GM23338 (cell line): ENCODE results near the gene CRYBG1. TPM values are rescaled to one million over a fixed set of nuclear protein-coding genes. Genes with fewer than 3 reads are reported as not detected.

Experiments
- ATAC-seq: fragments of 200-7000 bp; cut with Tn5 transposase; 3 replicates; pipeline ENCODE4 v1.9.1; 2020
- DNase-seq: peaks from one replicate; pipeline ENCODE4 v3.0.0-alpha.2; 2015; ENCODE audit warnings: low spot score
- H2AFZ ChIP-seq: fragments of 200-600 bp; sonication (generic); 2 replicates; pipeline ENCODE4 v1.8.0; 2016; ENCODE audit warnings: antibody characterized with exemption, mild to moderate bottlenecking, moderate library complexity
- H3F3A ChIP-seq: fragments of 200-600 bp; sonication (generic); replicated peaks from 2 replicates; pipeline ENCODE4 v1.8.0; 2017; ENCODE audit warnings: antibody characterized with exemption, mixed run types, low read depth
- H3K27ac ChIP-seq: fragments of 200-600 bp; sonication (generic); 2 replicates; pipeline ENCODE4 v1.6.1; 2016; ENCODE audit warnings: low read depth
- H3K27me3 ChIP-seq: fragments of 200-600 bp; sonication (generic); 2 replicates; pipeline ENCODE4 v1.8.0; 2016; ENCODE audit warnings: mild to moderate bottlenecking, mixed run types, moderate library complexity; ENCODE audit not compliant: insufficient read depth
- H3K36me3 ChIP-seq: fragments of 200-600 bp; sonication (generic); 2 replicates; pipeline ENCODE4 v1.8.0; 2016; ENCODE audit warnings: mild to moderate bottlenecking; ENCODE audit not compliant: insufficient read depth
- H3K4me1 ChIP-seq: fragments of 200-600 bp; sonication (generic); 2 replicates; pipeline ENCODE4 v1.8.0; 2016; ENCODE audit warnings: mild to moderate bottlenecking, moderate library complexity; ENCODE audit not compliant: insufficient read depth
- H3K4me2 ChIP-seq: fragments of 200-600 bp; sonication (generic); 2 replicates; pipeline ENCODE4 v1.7.1; 2017; ENCODE audit warnings: mixed run types
- H3K4me3 ChIP-seq: fragments of 200-600 bp; sonication (generic); 2 replicates; pipeline ENCODE4 v1.6.1; 2016; ENCODE audit warnings: mixed run types
- H3K79me2 ChIP-seq: fragments of 200-600 bp; sonication (generic); replicated peaks from 2 replicates; pipeline ENCODE4 v1.8.0; 2017; ENCODE audit warnings: mild to moderate bottlenecking; ENCODE audit not compliant: insufficient read depth
- H3K9me2 ChIP-seq: fragments of 200-600 bp; sonication (generic); 2 replicates; pipeline ENCODE4 v1.8.0; 2017; ENCODE audit not compliant: insufficient read depth
- H4K20me1 ChIP-seq: fragments of 200-600 bp; sonication (generic); replicated peaks from 2 replicates; pipeline ENCODE4 v1.8.0; 2017; ENCODE audit warnings: mild to moderate bottlenecking; ENCODE audit not compliant: insufficient read depth
- H3K27ac Mint-ChIP-seq: 2 replicates; pipeline ENCODE4 v1.8.0; 2020; ENCODE audit warnings: inconsistent platforms, mild to moderate bottlenecking, moderate library complexity, mixed read lengths
- H3K27me3 Mint-ChIP-seq: 3 replicates; pipeline ENCODE4 v1.8.0; 2022; ENCODE audit warnings: low read depth, mild to moderate bottlenecking, moderate library complexity, mixed read lengths, inconsistent platforms; ENCODE audit not compliant: insufficient read depth, poor library complexity
- H3K36me3 Mint-ChIP-seq: 3 replicates; pipeline ENCODE4 v1.8.0; 2021; ENCODE audit warnings: low read depth, mild to moderate bottlenecking, inconsistent platforms, moderate library complexity, mixed read lengths
- H3K4me1 Mint-ChIP-seq: 3 replicates; pipeline ENCODE4 v1.8.0; 2020; ENCODE audit warnings: mild to moderate bottlenecking, inconsistent platforms, mixed read lengths
- H3K4me3 Mint-ChIP-seq: 3 replicates; pipeline ENCODE4 v1.8.0; 2021; ENCODE audit warnings: moderate library complexity, mild to moderate bottlenecking, inconsistent platforms, mixed read lengths
- H3K9me3 Mint-ChIP-seq: 3 replicates; pipeline ENCODE4 v1.8.0; 2020; ENCODE audit warnings: moderate library complexity, mild to moderate bottlenecking, inconsistent platforms, mixed read lengths
- CREB1 ChIP-seq: fragments of 250-450 bp; sonication (Bioruptor Pico); IDR thresholded peaks from 2 replicates; pipeline ENCODE4 v1.5.0; 2020; ENCODE audit warnings: low read depth, mild to moderate bottlenecking, moderate library complexity
- CTCF ChIP-seq, 2 experiments: fragments of 200-600 bp in 1 of 2; sonication (generic) in 1 of 2; conservative IDR thresholded peaks; 2 replicates each; pipeline versions ENCODE4 v1.5.1 to v1.6.1; 2016 to 2017; ENCODE audit warnings: antibody characterized with exemption in 2 of 2, low read depth in 2 of 2, mild to moderate bottlenecking in 2 of 2, moderate library complexity in 1 of 2
- ETS1 ChIP-seq: IDR thresholded peaks from 2 replicates; pipeline ENCODE4 v1.6.1; 2016; ENCODE audit warnings: antibody characterized with exemption
- EZH2 ChIP-seq: fragments of 200-600 bp; sonication (generic); IDR thresholded peaks from one replicate; pipeline ENCODE4 v1.8.0; 2017; ENCODE audit warnings: antibody characterized with exemption, mild to moderate bottlenecking, low read depth; ENCODE audit not compliant: unreplicated experiment
- EZH2phosphoT487 ChIP-seq: fragments of 200-600 bp; sonication (generic); IDR thresholded peaks from one replicate; pipeline ENCODE4 v1.8.1; 2018; ENCODE audit warnings: antibody characterized with exemption; ENCODE audit not compliant: unreplicated experiment
- JUNB ChIP-seq: IDR thresholded peaks from one replicate; pipeline ENCODE4 v1.6.1; 2016; ENCODE audit warnings: antibody characterized with exemption; ENCODE audit not compliant: unreplicated experiment
- NANOG ChIP-seq: IDR thresholded peaks from 2 replicates; pipeline ENCODE4 v1.6.1; 2016; ENCODE audit warnings: antibody characterized with exemption, borderline replicate concordance
- POLR2AphosphoS5 ChIP-seq: IDR thresholded peaks from 2 replicates; pipeline ENCODE4 v1.6.1; 2016; ENCODE audit warnings: antibody characterized with exemption, low read depth
- REST ChIP-seq: IDR thresholded peaks from one replicate; pipeline ENCODE4 v1.6.1; 2018; ENCODE audit warnings: antibody characterized with exemption; ENCODE audit not compliant: unreplicated experiment
- STAT1 ChIP-seq: IDR thresholded peaks from one replicate; pipeline ENCODE4 v1.6.1; 2016; ENCODE audit warnings: antibody characterized with exemption; ENCODE audit not compliant: unreplicated experiment
- ZNF114 ChIP-seq: fragments of 250-450 bp; sonication (Bioruptor Pico); IDR thresholded peaks from 2 replicates; pipeline ENCODE4 v1.5.0; 2020; ENCODE audit warnings: mild to moderate bottlenecking, moderate library complexity
- ZNF331 ChIP-seq: fragments of 250-450 bp; sonication (Bioruptor Pico); IDR thresholded peaks from 2 replicates; pipeline ENCODE4 v1.5.0; 2020; ENCODE audit warnings: low read depth, mild to moderate bottlenecking, moderate library complexity
- polyA plus RNA-seq: library from polyadenylated mRNA; unstranded; fragments of >200 nt; fragmentation: Nextera tagmentation; extraction: Ambion mirVana; gene quantifications from 2 replicates; pipeline ENCODE4 v1.2.1, GENCODE V29; 2016
- total RNA-seq: library from RNA; depleted of rRNA; stranded (reverse); fragments of >200 nt; shearing (Covaris generic); gene quantifications from 2 replicates; pipeline ENCODE4 v1.2.3, GENCODE V29; 2014
- TF ChIP-seq, protein P1 (sequence below): fragments of 250-450 bp; sonication (Bioruptor Pico); IDR thresholded peaks from 2 replicates; pipeline ENCODE4 v1.5.0; 2020; ENCODE audit warnings: mild to moderate bottlenecking, moderate library complexity

The CRYBG1 gene
- total and polyA plus RNA-seq, 2 experiments from 2014 or later: 3.7 to 17.2 TPM

- ATAC-seq (peak; percentile 92), DNase-seq (peak; percentile 78)
- H3K27ac ChIP-seq: peak overlapping the region; percentile 99
- TF ChIP-seq ETS1 (peak; percentile 14; the same call in 1 of the 2 replicates), REST (no peak), ZNF114 (CRISPR knock-in tag) (no peak; the same call in 1 of the 2 replicates), STAT1 (no peak), EZH2phosphoT487 (no peak), NANOG (peak; percentile 47; the same call in 1 of the 2 replicates), JUNB (no peak), CREB1 (no peak), POLR2AphosphoS5 (peak; percentile 33; the same call in 1 of the 2 replicates), ZNF331 (CRISPR knock-in tag) (no peak), CTCF (conservative IDR thresholded peaks at IDR 0.05; ENCODE audit: low read depth in 2 of 2) (no peak), EZH2 (no peak)
- TF ChIP-seq, protein P1, sequence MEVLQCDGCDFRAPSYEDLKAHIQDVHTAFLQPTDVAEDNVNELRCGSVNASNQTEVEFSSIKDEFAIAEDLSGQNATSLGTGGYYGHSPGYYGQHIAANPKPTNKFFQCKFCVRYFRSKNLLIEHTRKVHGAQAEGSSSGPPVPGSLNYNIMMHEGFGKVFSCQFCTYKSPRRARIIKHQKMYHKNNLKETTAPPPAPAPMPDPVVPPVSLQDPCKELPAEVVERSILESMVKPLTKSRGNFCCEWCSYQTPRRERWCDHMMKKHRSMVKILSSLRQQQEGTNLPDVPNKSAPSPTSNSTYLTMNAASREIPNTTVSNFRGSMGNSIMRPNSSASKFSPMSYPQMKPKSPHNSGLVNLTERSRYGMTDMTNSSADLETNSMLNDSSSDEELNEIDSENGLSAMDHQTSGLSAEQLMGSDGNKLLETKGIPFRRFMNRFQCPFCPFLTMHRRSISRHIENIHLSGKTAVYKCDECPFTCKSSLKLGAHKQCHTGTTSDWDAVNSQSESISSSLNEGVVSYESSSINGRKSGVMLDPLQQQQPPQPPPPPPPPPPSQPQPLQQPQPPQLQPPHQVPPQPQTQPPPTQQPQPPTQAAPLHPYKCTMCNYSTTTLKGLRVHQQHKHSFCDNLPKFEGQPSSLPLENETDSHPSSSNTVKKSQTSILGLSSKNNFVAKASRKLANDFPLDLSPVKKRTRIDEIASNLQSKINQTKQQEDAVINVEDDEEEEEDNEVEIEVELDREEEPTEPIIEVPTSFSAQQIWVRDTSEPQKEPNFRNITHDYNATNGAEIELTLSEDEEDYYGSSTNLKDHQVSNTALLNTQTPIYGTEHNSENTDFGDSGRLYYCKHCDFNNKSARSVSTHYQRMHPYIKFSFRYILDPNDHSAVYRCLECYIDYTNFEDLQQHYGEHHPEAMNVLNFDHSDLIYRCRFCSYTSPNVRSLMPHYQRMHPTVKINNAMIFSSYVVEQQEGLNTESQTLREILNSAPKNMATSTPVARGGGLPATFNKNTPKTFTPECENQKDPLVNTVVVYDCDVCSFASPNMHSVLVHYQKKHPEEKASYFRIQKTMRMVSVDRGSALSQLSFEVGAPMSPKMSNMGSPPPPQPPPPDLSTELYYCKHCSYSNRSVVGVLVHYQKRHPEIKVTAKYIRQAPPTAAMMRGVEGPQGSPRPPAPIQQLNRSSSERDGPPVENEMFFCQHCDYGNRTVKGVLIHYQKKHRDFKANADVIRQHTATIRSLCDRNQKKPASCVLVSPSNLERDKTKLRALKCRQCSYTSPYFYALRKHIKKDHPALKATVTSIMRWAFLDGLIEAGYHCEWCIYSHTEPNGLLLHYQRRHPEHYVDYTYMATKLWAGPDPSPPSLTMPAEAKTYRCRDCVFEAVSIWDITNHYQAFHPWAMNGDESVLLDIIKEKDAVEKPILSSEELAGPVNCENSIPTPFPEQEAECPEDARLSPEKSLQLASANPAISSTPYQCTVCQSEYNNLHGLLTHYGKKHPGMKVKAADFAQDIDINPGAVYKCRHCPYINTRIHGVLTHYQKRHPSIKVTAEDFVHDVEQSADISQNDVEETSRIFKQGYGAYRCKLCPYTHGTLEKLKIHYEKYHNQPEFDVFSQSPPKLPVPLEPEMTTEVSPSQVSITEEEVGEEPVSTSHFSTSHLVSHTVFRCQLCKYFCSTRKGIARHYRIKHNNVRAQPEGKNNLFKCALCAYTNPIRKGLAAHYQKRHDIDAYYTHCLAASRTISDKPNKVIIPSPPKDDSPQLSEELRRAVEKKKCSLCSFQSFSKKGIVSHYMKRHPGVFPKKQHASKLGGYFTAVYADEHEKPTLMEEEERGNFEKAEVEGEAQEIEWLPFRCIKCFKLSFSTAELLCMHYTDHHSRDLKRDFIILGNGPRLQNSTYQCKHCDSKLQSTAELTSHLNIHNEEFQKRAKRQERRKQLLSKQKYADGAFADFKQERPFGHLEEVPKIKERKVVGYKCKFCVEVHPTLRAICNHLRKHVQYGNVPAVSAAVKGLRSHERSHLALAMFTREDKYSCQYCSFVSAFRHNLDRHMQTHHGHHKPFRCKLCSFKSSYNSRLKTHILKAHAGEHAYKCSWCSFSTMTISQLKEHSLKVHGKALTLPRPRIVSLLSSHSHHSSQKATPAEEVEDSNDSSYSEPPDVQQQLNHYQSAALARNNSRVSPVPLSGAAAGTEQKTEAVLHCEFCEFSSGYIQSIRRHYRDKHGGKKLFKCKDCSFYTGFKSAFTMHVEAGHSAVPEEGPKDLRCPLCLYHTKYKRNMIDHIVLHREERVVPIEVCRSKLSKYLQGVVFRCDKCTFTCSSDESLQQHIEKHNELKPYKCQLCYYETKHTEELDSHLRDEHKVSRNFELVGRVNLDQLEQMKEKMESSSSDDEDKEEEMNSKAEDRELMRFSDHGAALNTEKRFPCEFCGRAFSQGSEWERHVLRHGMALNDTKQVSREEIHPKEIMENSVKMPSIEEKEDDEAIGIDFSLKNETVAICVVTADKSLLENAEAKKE (CRISPR knock-in tag): peak; percentile 96
- H3K4me3 ChIP-seq: peak overlapping the region; percentile 37
- Mint-ChIP-seq H3K4me3 (peak overlapping the region; percentile 47), H3K9me3 (no peaks in the 10 kb centered on the region), H3K27me3 (peaks cover 12% of the 10 kb centered on the region), H3K36me3 (peaks cover 30% of the 10 kb centered on the region), H3K27ac (peak overlapping the region; percentile 92), H3K4me1 (peaks cover 69% of the 10 kb centered on the region)
- peak overlapping the region; percentile 68 for H3K4me2 ChIP-seq
- H3K9me2 ChIP-seq: no peaks in the 10 kb centered on the region
- no peaks in the 10 kb centered on the region for H3K27me3 ChIP-seq
- H4K20me1 ChIP-seq: no peaks in the 10 kb centered on the region
- H3K36me3 ChIP-seq: no peaks in the 10 kb centered on the region
- peaks cover 56% of the 10 kb centered on the region for H3K4me1 ChIP-seq
- H3K79me2 ChIP-seq: no peaks in the 10 kb centered on the region
- no peak overlapping the region for H2AFZ ChIP-seq
- peaks cover 12% of the 10 kb centered on the region; the same call in 1 of the 2 replicates for H3F3A ChIP-seq
Observed at GRCh38 chr6:106614592-106615257, 254.2 kb downstream of the CRYBG1 start.
